ENCODE results near the gene LSR.
A peak's percentile ranks its signal among the peaks of the same experiment; 100 is the strongest.
"Not testable (repeated sequence)": the region's sequence is repeated elsewhere in the genome, so short reads cannot be mapped to it uniquely, and the experiment has no call there.

The LSR gene

DNA sequence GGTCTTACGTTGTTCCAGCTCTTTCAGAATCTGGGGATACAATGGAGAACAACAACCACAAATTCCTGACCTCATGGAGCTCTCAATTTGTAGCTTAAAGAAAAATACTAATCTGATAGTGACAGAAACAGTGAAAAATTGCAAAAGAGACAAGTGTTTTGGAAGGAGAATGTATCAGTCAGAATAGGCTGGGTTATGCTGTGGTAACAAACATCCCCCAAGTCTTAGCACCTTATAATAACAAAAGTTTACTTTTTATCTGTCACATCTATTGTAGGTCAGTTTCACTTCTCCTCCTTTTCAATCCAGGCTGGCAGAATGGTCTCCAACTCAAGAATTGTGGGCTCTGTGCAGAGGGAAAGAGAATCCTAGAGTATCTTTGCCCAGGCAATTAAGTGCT, 29.8 kb upstream of the LSR start:
- no peak for DNase-seq

DNA sequence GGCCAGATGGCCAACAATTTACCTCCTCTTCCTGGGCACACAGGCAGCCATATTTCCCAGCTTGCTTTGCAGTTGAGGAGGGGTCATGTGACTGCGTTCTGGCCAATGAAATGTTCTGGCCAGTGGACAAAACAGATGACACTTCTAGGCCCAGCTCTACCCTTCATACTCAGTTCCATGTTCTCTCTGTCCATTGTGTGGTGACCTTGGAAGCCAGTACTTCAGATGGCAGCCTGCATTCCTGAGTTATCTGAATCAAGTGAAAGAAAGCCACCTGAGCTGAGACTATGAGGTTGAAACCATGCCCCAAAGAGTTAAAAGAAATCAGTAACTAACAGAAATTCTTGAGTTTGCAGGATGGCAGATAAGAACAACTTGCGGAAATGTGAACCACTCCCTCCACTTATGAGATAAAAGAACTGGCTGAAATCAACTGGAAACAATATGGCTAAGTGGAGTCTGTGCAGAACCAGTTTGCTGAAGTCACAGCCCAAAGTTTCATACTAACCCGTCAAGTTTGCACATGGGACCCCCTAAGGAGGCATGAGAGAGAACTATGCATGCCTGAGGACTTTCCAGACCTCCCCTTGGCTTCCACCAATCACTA, 28.4 kb upstream of the LSR start:
- no peak for DNase-seq

GRCh38 chr19:35220973-35221590, 27.7 kb upstream of the LSR start:
- not testable (repeated sequence) for DNase-seq

GRCh38 chr19:35222373-35223015, 26.3 kb upstream of the LSR start:
- DNase-seq = no peak

DNA sequence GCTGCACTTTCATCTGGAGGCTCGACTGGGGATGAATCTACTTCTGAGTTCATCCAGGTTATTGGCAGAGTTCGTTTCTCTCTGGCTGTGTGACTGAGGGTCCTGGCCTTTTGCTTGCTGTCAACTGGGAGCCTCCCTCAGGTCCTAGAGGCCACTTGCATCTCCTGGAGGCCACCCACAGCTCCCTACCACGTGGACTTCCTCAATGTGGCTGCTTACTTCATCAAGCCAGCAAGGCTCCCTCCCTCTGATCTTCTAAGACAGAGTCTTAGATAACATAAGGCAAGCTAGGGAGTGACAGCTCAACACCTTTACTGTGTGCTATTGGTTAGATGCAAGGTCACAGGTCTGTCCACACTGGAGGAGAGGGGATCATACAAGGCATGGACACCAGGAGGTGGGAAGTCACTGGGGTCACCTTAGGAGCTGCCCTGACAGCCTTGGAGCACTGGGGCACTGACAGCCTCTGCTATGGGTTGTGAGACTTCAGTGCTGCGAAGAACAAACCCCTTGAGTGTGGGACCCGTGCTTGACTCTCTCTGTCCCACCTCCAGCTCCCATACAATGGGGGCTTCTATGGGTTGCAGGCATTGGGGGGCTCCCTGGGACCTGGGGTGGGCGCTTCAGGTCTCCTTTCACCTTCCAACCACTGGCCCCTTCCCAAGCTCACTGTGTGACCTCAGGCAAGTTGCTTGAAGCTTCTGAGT, 25.6 kb upstream of the LSR start:
- no peak for DNase-seq

- no peak for DNase-seq
These were observed 24.8 kb upstream of the LSR start for GRCh38 chr19:35223862-35224505.

GRCh38 chr19:35224681-35225571, 23.9 kb upstream of the LSR start:
- DNase-seq = no peak

- no peak for DNase-seq
These were observed 22.9 kb upstream of the LSR start for GRCh38 chr19:35225951-35226350.

DNA sequence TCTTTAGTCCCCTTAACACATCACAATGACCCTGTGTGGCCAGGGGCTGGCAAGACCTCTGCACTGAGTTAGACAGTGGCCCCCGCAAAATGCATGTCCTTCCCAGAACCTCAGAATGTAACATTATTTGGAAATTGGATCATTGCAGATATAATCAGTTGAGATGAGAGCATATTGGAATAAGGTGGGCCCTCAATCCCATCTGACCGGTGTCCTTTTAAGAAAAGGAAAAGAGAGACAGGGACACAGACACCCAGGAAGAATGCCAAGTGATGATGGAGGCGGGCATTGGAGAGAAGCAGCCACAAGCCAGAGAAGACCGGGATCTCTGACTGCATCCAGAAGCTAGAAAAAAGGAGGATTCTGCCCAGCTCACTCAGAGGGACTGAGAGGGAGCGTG, 22.1 kb upstream of the LSR start:
- DNase-seq = no peak

- no peak for DNase-seq
These were observed 20.4 kb upstream of the LSR start, which contains the start of gene FAM187B for GRCh38 chr19:35228177-35228930. TSS of gene FAM187B (minus strand) at chr19:35228739. CDS start at chr19:35228680, 59 bp downstream.

GRCh38 chr19:35229601-35230000, 19.2 kb upstream of the LSR start:
- no peak for DNase-seq

DNA sequence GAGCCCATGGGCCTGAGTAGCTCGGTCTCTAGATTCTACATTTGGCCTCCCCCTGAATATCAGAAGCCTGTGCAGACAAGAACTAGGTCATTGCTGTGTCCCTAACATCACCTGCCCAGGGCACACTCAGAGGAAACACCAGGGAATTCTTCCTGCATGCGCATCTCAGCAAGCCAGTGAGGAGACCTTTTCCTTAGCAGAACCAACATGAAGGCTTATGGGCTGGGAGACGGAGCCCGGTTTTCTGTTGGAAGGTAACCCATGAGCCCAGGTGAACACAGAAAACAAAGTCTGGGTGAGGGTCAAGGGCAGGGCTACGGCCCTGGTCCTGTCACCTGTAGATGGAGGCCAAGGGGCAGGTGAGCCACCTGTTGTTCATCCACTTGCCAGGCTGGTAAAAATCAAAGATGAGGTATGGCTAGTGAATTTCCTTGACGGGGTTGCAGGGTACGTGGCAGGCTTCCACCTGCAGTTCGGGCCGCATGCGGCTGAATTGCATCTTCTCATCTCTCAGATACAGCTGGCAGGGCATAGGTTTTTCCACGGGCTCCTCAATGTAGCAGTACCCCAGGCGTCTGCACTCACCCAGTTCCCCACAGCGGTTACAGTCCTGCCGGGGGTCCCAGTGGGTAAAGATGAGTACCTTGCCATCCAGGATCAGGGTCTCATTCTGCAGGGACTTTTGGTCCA, 16.7 kb upstream of the LSR start:
- no peak for DNase-seq

DNA sequence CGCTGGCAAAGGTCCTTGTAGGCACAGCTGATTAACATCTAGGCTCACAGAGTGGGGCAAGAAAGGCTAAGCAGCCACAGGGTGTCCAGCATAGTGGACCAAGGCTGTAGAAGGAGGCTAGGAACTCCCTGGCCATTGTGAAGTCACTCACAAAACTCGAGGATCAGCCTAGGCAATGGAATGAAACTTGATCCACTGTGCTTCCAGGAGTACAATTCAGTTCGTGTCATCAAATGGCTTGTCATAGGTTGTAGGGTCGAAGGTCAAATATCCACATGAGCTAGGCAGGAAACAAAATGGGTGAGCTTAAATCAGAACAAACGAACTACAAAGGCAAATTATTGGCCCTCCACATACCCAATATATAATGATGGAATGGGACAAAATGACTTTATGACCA, 15.9 kb upstream of the LSR start:
- no peak for DNase-seq

GRCh38 chr19:35236638-35237400, 12.0 kb upstream of the LSR start:
- peak in 1 of 2 experiments; percentile 29 for DNase-seq

DNA sequence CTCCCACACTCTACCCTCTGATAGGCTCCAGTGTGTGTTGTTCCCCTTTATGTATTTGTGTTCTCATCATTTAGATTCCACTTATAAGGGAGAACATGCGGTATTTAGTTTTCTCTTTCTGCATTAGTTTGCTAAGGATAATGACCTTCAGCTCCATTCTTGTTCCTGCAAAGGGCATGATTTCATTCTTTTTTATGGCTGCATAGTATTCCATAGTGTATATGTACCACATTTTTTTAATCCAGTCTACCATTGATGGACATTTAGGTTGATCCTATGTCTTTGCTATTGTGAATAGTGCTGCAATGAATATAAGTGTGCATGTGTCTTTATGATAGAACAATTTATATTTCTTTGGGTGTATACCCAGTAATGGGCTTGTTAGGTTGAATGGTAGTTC, 9.2 kb upstream of the LSR start:
- not testable (repeated sequence) for DNase-seq

DNA sequence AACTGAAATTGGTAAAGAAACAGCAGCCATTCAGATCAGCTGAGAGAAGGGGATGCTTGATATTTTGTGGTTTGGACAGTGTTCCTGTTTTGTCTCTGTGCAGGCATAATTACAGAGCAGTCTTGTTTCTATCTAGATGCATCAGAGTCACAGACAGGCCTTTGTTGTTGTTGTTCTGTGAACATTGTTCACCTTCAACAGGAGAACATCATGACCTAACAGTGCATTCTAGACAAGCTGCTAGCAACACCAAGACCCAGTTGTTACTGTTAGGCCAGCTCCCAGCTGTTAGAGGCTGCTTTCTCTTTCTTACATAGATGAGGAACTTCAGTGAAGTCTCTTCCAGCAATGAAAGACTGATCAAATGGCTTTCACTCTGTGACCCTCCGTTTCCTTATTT, 8.5 kb upstream of the LSR start:
- DNase-seq = no peak

DNA sequence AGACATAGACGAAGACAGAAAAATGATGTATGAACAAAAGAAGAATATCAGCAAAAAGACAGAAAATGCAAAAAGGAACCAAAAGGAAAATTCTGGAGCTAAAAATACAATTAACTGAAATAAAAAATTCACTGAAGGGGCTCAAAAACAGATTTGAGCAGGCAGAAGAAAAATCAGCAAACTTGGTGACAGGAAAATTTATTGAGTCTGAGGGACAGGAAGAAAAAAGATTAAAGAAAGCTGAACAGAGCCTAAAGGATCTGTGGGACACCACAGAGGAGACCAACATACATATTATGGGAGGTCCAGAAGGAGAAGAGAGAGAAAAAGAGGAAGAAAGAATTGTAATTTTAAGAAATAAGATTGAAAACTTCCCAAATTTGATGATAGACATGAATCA, 7.4 kb upstream of the LSR start:
- DNase-seq = no peak

DNA sequence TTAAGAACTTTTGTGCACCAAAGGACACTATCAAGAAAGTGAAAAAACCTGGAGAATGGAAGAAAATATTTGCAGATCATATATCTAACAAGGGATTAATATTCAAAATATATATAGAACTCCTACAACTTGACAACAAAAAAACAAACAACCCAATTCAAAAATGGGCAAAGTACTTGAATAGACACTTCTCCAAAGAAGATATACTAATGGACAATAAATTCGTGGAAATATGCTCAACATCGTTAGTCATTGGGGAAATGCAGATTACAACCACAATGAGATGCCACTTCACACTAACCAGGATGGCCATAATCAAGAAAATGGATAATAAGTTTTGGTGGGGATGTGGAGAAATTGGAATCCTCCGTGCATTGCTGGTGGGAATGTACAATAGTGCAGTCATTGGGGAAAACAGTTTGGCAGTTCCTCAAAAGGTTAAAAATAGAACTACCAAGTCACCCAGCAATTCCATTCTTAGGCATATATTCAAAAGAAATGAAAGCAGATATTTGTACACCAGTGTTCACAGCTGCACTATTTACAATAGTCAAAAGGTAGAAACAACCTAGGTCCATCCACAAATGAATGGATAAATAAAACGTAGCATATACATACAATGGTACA, 2.2 kb upstream of the LSR start:
- no peak for DNase-seq

- DNase-seq = peak in 1 of 2 experiments; percentile 20
These were observed 1.1 kb upstream of the LSR start for GRCh38 chr19:35247526-35248309.

Measured in NCI-H524 (cell line).